Fibroblast of lung (primary cell): ENCODE results near the gene ZNF570. TPM values are rescaled to one million over a fixed set of nuclear protein-coding genes. Genes with fewer than 3 reads are reported as not detected.

Source experiments
- DNase-seq, 2 donors: peaks; one replicate each; pipeline versions ENCODE4 v3.0.0 to v3.0.0-alpha.2; 2010; ENCODE audit warnings: low read depth in 2 of 2
- H2AFZ ChIP-seq: 2 replicates; pipeline ENCODE4 v1.5.1; 2012; ENCODE audit warnings: low read length, control low read depth, inconsistent platforms
- H3K27ac ChIP-seq: 2 replicates; pipeline ENCODE4 v1.5.1; 2011; ENCODE audit warnings: low read length, control low read depth; ENCODE audit not compliant: insufficient read depth
- H3K27me3 ChIP-seq: 2 replicates; pipeline ENCODE4 v1.5.1; 2011; ENCODE audit warnings: mild to moderate bottlenecking, low read length; ENCODE audit not compliant: control insufficient read depth, insufficient read depth
- H3K36me3 ChIP-seq: 2 replicates; pipeline ENCODE4 v1.5.1; 2011; ENCODE audit warnings: low read length; ENCODE audit not compliant: control insufficient read depth, insufficient read depth
- H3K4me1 ChIP-seq: 2 replicates; pipeline ENCODE4 v1.5.1; 2011; ENCODE audit warnings: low read length; ENCODE audit not compliant: control insufficient read depth, insufficient read depth; ENCODE audit errors: extremely low read depth
- H3K4me2 ChIP-seq: 2 replicates; pipeline ENCODE4 v1.5.1; 2011; ENCODE audit warnings: low read length, control low read depth; ENCODE audit not compliant: insufficient read depth; ENCODE audit errors: extremely low read depth
- H3K4me3 ChIP-seq, 4 experiments: fragments of 200-600 bp in 1 of 4; sonication (generic) in 1 of 4; replicated peaks in 1 of 4; 2 replicates each; pipeline ENCODE4 v1.5.1; 2011 to 2016; ENCODE audit warnings: low read length in 4 of 4, low read depth in 3 of 4, mild to moderate bottlenecking in 3 of 4, control low read depth in 2 of 4, inconsistent platforms in 1 of 4, mixed read lengths in 1 of 4; ENCODE audit not compliant: insufficient read depth in 1 of 4; ENCODE audit errors: control extremely low read depth in 1 of 4
- H3K79me2 ChIP-seq: 2 replicates; pipeline ENCODE4 v1.5.1; 2012; ENCODE audit warnings: mild to moderate bottlenecking, low read length, inconsistent platforms; ENCODE audit not compliant: control insufficient read depth, insufficient read depth
- H3K9ac ChIP-seq: 2 replicates; pipeline ENCODE4 v1.5.1; 2011; ENCODE audit warnings: mild to moderate bottlenecking, low read length, control low read depth; ENCODE audit not compliant: insufficient read depth
- H3K9me3 ChIP-seq: 2 replicates; pipeline ENCODE4 v1.5.1; 2012; ENCODE audit warnings: low read depth, low read length; ENCODE audit not compliant: control insufficient read depth, insufficient read depth
- H4K20me1 ChIP-seq: 2 replicates; pipeline ENCODE4 v1.5.1; 2011; ENCODE audit warnings: low read length; ENCODE audit not compliant: control insufficient read depth, insufficient read depth; ENCODE audit errors: extremely low read depth
- EZH2 ChIP-seq: IDR thresholded peaks from 2 replicates; pipeline ENCODE4 v1.5.1; 2012; ENCODE audit warnings: low read length, control low read depth, mild to moderate bottlenecking; ENCODE audit errors: missing control alignments
- polyA plus RNA-seq, 2 donors: library from polyadenylated mRNA; depleted of rRNA in 1 of 2; stranded (reverse) in 1 of 2; unstranded in 1 of 2; fragments of >200 nt; gene quantifications; 2 replicates each; pipeline ENCODE4 v1.2.1, GENCODE V29; 2011 to 2012; ENCODE audit warnings: missing spikeins in 1 of 2
- total RNA-seq: library from RNA; depleted of rRNA; stranded (reverse); fragments of >200 nt; gene quantifications from 2 replicates; pipeline ENCODE4 v1.2.1, GENCODE V29; 2014
- TF ChIP-seq, protein P1 (sequence below), 2 donors: IDR thresholded peaks in 1 of 2; conservative IDR thresholded peaks in 1 of 2; 1 replicate in 1 of 2; 2 replicates in 1 of 2; pipeline ENCODE4 v1.5.1; 2011 to 2012; ENCODE audit warnings: low read length in 2 of 2, control low read depth in 1 of 2, inconsistent platforms in 1 of 2, low read depth in 1 of 2, mild to moderate bottlenecking in 1 of 2

Gene ZNF570
- total and polyA plus RNA-seq, 2 donors (not counting 1 experiment from before 2014, with no cell fraction given): 5.8 to 11.7 TPM

GRCh38 chr19:37466798-37467607, 2.2 kb upstream of the ZNF570 start, which contains the start of gene ZNF569:
ZNF569 (minus strand) TSS chr19:37467444; CDS start chr19:37444921, 22,523 bp downstream.
- Histone ChIP-seq H3K27ac (peak within 1 kb of the TSS; percentile 78), H3K27me3 (no peaks in the 10 kb centered on the region), H3K79me2 (peaks cover 1% of the 10 kb centered on the region), H3K9me3 (no peaks in the 10 kb centered on the region), H2AFZ (peak within 1 kb of the TSS; percentile 99), H3K4me3 (peak within 1 kb of the TSS; percentile 84 to 97 (median 90)), H4K20me1 (no peaks in the 10 kb centered on the region), H3K9ac (peak within 1 kb of the TSS; percentile 81), H3K4me2 (peak within 1 kb of the TSS; percentile 73), H3K36me3 (peaks cover 2% of the 10 kb centered on the region), H3K4me1 (no peaks in the 10 kb centered on the region)
- DNase-seq: peak; percentile 96 to 97
- TF ChIP-seq EZH2: no peak
- TF ChIP-seq, protein P1, sequence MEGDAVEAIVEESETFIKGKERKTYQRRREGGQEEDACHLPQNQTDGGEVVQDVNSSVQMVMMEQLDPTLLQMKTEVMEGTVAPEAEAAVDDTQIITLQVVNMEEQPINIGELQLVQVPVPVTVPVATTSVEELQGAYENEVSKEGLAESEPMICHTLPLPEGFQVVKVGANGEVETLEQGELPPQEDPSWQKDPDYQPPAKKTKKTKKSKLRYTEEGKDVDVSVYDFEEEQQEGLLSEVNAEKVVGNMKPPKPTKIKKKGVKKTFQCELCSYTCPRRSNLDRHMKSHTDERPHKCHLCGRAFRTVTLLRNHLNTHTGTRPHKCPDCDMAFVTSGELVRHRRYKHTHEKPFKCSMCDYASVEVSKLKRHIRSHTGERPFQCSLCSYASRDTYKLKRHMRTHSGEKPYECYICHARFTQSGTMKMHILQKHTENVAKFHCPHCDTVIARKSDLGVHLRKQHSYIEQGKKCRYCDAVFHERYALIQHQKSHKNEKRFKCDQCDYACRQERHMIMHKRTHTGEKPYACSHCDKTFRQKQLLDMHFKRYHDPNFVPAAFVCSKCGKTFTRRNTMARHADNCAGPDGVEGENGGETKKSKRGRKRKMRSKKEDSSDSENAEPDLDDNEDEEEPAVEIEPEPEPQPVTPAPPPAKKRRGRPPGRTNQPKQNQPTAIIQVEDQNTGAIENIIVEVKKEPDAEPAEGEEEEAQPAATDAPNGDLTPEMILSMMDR (conservative IDR thresholded peaks at IDR 0.05 in 1 of 2, IDR thresholded peaks at IDR 0.05 in 1 of 2; ENCODE audit: low read depth in 1 of 2, low read length in 2 of 2): no peak

- H3K27ac ChIP-seq: no peak overlapping the region
- no peaks in the 10 kb centered on the region for H3K9me3 ChIP-seq
- H3K27me3 ChIP-seq: no peaks in the 10 kb centered on the region
- peaks cover 1% of the 10 kb centered on the region for H3K79me2 ChIP-seq
- H3K4me3 ChIP-seq: peak overlapping the region; percentile 84 to 97 (median 90)
- H4K20me1 ChIP-seq: no peaks in the 10 kb centered on the region
- peak overlapping the region; percentile 73 for H3K4me2 ChIP-seq
- H3K9ac ChIP-seq: no peak overlapping the region
- no peak for TF ChIP-seq EZH2
- TF ChIP-seq, protein P1 (conservative IDR thresholded peaks at IDR 0.05 in 1 of 2, IDR thresholded peaks at IDR 0.05 in 1 of 2; ENCODE audit: low read depth in 1 of 2, low read length in 2 of 2): no peak
- H3K36me3 ChIP-seq: peaks cover 2% of the 10 kb centered on the region
- no peak for DNase-seq
- H3K4me1 ChIP-seq: no peaks in the 10 kb centered on the region
- H2AFZ ChIP-seq: peak overlapping the region; percentile 99
Observed at GRCh38 chr19:37467608-37468090, 1.5 kb upstream of the ZNF570 start.

- TF ChIP-seq, protein P1 (conservative IDR thresholded peaks at IDR 0.05 in 1 of 2, IDR thresholded peaks at IDR 0.05 in 1 of 2; ENCODE audit: low read depth in 1 of 2, low read length in 2 of 2): no peak
- DNase-seq: no peak
- H3K36me3 ChIP-seq: peaks cover 2% of the 10 kb centered on the region
- H3K9me3 ChIP-seq: no peaks in the 10 kb centered on the region
- no peaks in the 10 kb centered on the region for H3K27me3 ChIP-seq
- no peak overlapping the region for H2AFZ ChIP-seq
- H3K9ac ChIP-seq: no peak overlapping the region
- no peaks in the 10 kb centered on the region for H3K4me1 ChIP-seq
- no peaks in the 10 kb centered on the region for H4K20me1 ChIP-seq
- peaks cover 1% of the 10 kb centered on the region for H3K79me2 ChIP-seq
- H3K27ac ChIP-seq: no peak overlapping the region
- peak overlapping the region; percentile 79 to 97 (median 82) for H3K4me3 ChIP-seq
- H3K4me2 ChIP-seq: peak overlapping the region; percentile 79
Observed at GRCh38 chr19:37470216-37470615, 1.1 kb downstream of the ZNF570 start.
